ENCODE results near the gene BCAS3. TPM values are rescaled to one million over a fixed set of nuclear protein-coding genes. Genes with fewer than 3 reads are reported as not detected.

The BCAS3 gene
- total RNA-seq, 1 donor from 2014 or later: 30.5 TPM

- no peaks in the 10 kb centered on the region for H3K9me3 Mint-ChIP-seq
- H3K27ac Mint-ChIP-seq (ENCODE audit: unreplicated experiment): no peak overlapping the region
- H3K36me3 Mint-ChIP-seq (ENCODE audit: low read depth): no peaks in the 10 kb centered on the region
- no peak for TF ChIP-seq CTCF (conservative IDR thresholded peaks at IDR 0.05)
- no peak for DNase-seq (ENCODE audit: low read depth, low spot score)
- H3K4me3 Mint-ChIP-seq: no peak overlapping the region
- peaks cover 21% of the 10 kb centered on the region for H3K4me1 Mint-ChIP-seq
- H3K27me3 Mint-ChIP-seq (ENCODE audit: low read depth): no peaks in the 10 kb centered on the region
Observed at GRCh38 chr17:61261001-61261637, 583.5 kb downstream of the BCAS3 start.

GRCh38 chr17:61265397-61265796 is 587.7 kb downstream of the BCAS3 start:
- no peak overlapping the region for H3K4me3 Mint-ChIP-seq
- no peak for TF ChIP-seq CTCF (conservative IDR thresholded peaks at IDR 0.05)
- no peaks in the 10 kb centered on the region for H3K9me3 Mint-ChIP-seq
- no peaks in the 10 kb centered on the region for H3K36me3 Mint-ChIP-seq (ENCODE audit: low read depth)
- H3K27me3 Mint-ChIP-seq (ENCODE audit: low read depth): no peaks in the 10 kb centered on the region
- DNase-seq (ENCODE audit: low read depth, low spot score): no peak
- H3K27ac Mint-ChIP-seq (ENCODE audit: unreplicated experiment): no peak overlapping the region
- H3K4me1 Mint-ChIP-seq: peaks cover 19% of the 10 kb centered on the region

GRCh38 chr17:61267847-61268246 is 590.2 kb downstream of the BCAS3 start:
- no peak for DNase-seq (ENCODE audit: low read depth, low spot score)
- no peak for TF ChIP-seq CTCF (conservative IDR thresholded peaks at IDR 0.05)
- peaks cover 6% of the 10 kb centered on the region for H3K4me1 Mint-ChIP-seq
- H3K9me3 Mint-ChIP-seq: no peaks in the 10 kb centered on the region
- H3K27ac Mint-ChIP-seq (ENCODE audit: unreplicated experiment): peak overlapping the region; percentile 7
- no peak overlapping the region for H3K4me3 Mint-ChIP-seq
- no peaks in the 10 kb centered on the region for H3K27me3 Mint-ChIP-seq (ENCODE audit: low read depth)
- H3K36me3 Mint-ChIP-seq (ENCODE audit: low read depth): no peaks in the 10 kb centered on the region

- Mint-ChIP-seq H3K4me1 (no peaks in the 10 kb centered on the region), H3K9me3 (no peaks in the 10 kb centered on the region), H3K27ac (ENCODE audit: unreplicated experiment) (peak overlapping the region; percentile 64), H3K4me3 (no peak overlapping the region), H3K27me3 (ENCODE audit: low read depth) (no peaks in the 10 kb centered on the region), H3K36me3 (ENCODE audit: low read depth) (no peaks in the 10 kb centered on the region)
- DNase-seq (ENCODE audit: low read depth, low spot score): no peak
- TF ChIP-seq CTCF (conservative IDR thresholded peaks at IDR 0.05): no peak
Observed at GRCh38 chr17:61275395-61275794, 597.7 kb downstream of the BCAS3 start.

GRCh38 chr17:61276806-61277205 is 599.2 kb downstream of the BCAS3 start:
- Mint-ChIP-seq H3K4me1 (no peaks in the 10 kb centered on the region), H3K27ac (ENCODE audit: unreplicated experiment) (no peak overlapping the region), H3K27me3 (ENCODE audit: low read depth) (no peaks in the 10 kb centered on the region), H3K4me3 (no peak overlapping the region), H3K36me3 (ENCODE audit: low read depth) (no peaks in the 10 kb centered on the region), H3K9me3 (no peaks in the 10 kb centered on the region)
- no peak for DNase-seq (ENCODE audit: low read depth, low spot score)
- TF ChIP-seq CTCF (conservative IDR thresholded peaks at IDR 0.05): no peak
